ENCODE measurements around the gene CTDSPL2.
"Not testable (repeated sequence)": the region's sequence is repeated elsewhere in the genome, so short reads cannot be mapped to it uniquely, and the experiment has no call there.

The CTDSPL2 gene

GRCh38 chr15:44426975-44427755, at the start of gene CTDSPL2:
TSS of gene CTDSPL2 (plus strand) at chr15:44427629. CDS start at chr15:44459015, 31,386 bp downstream.
- DNase-seq = peak; percentile 93

DNA sequence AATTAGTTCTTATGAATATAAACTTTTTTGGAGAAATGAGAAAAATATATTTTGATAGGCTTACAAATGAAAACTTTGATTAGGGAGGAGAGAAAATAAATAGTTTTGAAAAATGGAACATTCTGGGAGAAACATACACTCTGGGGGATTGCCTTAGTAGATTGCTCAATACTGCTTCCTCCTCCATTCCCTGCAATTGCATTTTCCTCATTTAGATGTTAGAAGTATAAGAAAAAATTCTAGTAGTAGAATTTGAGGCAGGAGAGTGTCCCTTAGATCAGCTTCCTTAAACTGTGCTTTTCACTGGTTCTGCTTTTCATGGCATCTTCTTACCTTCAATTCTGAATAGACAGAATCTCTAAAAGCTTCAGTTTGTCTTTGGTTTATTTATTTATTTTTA, 46.2 kb upstream of the CTDSPL2 start:
- DNase-seq = no peak

GRCh38 chr15:44385344-44385942, 42.0 kb upstream of the CTDSPL2 start:
- no peak for DNase-seq

- DNase-seq = no peak
Measured at GRCh38 chr15:44394062-44394461, 33.4 kb upstream of the CTDSPL2 start.

GRCh38 chr15:44394562-44394961, 32.9 kb upstream of the CTDSPL2 start:
- DNase-seq = no peak

DNA sequence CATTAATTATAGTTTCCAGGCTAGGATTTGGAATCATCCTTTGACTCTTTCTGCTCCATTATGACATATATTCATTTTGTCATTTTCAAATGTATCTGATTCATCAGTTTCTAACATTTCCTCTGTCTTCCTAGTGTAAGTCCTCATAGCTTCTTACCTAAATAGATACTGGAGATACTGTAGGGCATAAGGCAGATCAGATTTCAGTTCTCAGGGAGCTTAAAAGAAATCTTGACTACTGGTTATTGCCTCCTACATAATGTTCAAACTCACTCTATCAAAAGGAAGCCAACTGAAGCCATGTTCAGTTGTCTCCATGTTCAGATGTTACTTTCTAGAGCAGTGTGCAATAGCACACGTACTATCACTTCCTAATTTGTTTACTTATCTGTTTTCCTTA, 29.6 kb upstream of the CTDSPL2 start:
- DNase-seq = no peak

- no peak for DNase-seq
Measured at GRCh38 chr15:44414001-44414400, 13.4 kb upstream of the CTDSPL2 start.

DNA sequence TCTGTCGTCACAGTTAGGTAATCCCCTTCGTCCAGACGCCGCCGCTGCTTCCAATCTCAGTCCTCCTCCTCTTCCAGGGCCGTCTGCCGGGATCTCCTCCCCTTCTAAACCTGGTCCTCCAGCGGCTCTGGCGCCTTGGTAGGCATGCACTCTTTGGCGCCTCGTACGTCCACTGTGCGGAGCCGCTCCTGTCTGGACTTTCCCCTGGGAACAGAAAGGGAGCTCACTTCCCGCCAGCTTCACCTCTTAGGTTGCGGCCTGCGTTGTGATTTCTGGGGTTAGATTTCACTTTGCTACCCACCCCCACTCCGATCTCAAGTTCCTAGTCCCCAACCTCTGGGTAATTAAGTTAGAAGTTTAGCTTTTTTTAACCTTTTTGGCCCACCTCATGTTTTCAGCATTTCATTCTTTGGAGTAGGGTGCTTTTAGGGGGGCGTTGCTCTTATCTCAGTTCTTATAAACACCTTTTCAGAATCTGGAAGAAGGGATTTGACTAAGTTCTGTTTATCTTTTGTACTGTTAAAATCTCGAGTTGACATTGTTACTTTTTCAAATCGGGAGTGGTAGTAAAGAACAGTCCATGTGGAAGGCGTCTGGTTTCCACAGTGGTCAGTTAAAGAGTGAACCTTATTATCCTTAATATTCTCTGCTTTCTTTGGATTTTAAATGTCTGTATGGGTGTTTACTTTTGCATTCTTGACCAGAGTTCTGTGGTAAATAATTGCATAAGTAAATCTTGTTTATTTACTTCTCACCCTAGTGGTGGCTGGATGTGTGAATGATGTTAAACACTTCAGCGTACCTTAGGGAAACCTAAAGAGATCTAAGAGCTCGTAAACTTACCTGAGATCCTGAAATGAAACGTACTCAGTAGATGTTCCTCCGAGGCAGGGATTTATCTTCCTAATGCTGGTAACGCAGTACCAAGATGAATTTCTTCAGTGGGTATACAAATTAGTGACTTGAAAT, 611 bp downstream of the CTDSPL2 start:
- no peak for DNase-seq

DNA sequence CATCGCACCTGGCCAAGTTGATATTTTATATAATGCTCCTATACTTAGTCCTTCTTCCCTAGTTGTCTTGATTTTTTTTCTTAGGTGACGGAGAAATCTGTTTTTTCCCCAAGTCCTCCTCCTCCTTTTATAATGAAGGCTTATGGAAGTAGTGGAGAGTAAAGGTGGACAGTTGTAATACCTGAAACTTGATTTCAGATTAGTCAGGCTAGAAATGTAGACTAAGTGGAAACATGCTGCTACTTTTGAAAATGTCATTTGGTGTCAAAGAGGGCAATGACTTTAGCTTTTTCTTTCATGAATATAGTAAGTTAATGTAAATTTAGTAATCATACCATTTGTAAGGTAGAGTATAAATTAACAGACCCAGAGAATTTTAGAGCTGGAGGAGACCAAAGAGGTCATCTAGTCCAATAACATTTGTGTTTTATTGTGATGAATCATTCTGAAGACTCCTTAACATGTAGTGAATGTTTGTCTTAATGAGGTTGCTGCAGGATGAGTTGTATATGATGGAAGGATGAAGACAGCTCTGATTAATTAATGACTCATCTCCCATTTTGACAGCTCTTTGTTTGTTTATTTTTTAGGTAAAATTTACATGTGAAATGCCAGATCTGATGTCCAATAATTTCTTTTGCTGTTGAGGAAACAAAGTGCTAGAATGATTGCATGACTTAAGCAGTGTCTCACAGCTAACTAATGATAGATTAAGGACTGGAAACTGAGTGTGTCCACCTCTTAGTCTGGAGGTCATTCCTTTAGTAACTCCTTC, 8.7 kb downstream of the CTDSPL2 start:
- DNase-seq = no peak

- DNase-seq = no peak
Measured at GRCh38 chr15:44438402-44438801, 11.0 kb downstream of the CTDSPL2 start.

- DNase-seq = no peak
Measured at GRCh38 chr15:44441095-44441501, 13.7 kb downstream of the CTDSPL2 start.

GRCh38 chr15:44443515-44443914, 16.1 kb downstream of the CTDSPL2 start:
- DNase-seq = no peak

DNA sequence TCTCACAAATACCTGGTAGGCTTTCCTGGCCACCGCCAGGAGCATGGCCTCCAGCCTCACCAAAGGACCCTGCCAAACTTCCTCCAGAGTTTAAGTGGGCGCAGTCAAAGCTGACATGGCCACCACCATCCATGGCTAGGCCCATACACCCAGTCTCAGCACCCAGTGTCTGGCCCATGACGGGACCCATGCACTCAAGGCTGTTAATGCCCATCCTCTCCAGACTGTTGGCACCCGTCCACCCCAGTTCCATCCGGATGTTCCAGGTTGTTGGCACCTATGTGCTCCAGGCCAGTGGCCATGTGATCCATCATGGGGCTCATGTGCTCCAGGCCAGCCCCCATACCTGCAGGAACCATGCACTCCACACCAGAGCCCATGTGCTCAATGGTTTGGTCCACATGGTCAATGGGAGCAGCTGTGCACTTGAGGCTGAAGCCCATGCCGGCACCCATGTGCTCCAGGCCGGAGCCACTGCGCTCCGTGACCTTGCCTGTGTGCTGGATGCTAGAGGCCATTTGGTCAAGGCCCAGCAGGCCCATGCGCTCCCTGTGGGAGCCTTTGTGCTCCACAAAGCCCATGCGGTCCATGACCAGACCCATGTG, 20.4 kb downstream of the CTDSPL2 start:
- DNase-seq = no peak

GRCh38 chr15:44450172-44450571, 22.7 kb downstream of the CTDSPL2 start:
- DNase-seq = no peak

DNA sequence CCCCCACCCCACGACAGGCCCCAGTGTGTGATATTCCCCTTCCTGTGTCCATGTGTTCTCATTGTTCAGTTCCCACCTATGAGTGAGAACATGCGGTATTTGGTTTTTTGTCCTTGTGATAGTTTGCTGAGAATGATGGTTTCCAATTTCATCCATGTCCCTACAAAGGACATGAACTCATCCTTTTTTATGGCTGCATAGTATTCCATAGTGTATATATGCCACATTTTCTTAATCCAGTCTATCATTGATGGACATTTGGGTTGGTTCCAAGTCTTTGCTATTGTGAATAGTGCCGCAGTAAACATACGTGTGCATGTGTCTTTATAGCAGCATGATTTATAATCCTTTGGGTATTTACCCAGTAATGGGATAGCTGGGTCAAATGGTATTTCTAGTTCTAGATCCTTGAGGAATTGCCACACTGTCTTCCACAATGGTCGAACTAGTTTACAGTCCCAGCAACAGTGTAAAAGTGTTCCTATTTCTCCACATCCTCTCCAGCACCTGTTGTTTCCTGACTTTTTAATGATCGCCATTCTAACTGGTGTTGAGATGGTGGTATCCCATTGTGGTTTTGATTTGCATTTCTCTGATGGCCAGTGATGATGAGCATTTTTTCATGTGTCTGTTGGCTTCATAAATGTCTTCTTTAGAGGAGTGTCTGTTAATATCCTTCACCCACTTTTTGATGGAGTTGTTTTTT, 26.3 kb downstream of the CTDSPL2 start:
- DNase-seq = not testable (repeated sequence)

DNA sequence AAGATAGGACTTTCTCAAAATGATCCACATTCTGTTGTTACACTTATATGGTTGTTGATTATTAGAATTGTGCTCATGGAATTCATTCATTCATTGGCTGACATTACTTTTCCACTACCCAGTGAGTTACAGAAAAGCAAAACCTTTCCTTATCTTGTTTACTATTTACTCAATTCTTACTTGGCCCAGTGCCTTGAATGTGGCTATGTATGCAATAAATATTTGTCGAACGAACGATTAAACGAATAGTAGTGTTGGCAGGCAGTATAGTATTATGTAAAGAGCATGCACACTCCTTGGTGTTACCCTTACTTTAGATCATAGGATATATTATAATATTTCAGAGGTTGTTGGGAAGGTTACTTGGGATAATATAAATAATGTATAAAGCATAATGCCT, 31.0 kb downstream of the CTDSPL2 start:
- DNase-seq = no peak

DNA sequence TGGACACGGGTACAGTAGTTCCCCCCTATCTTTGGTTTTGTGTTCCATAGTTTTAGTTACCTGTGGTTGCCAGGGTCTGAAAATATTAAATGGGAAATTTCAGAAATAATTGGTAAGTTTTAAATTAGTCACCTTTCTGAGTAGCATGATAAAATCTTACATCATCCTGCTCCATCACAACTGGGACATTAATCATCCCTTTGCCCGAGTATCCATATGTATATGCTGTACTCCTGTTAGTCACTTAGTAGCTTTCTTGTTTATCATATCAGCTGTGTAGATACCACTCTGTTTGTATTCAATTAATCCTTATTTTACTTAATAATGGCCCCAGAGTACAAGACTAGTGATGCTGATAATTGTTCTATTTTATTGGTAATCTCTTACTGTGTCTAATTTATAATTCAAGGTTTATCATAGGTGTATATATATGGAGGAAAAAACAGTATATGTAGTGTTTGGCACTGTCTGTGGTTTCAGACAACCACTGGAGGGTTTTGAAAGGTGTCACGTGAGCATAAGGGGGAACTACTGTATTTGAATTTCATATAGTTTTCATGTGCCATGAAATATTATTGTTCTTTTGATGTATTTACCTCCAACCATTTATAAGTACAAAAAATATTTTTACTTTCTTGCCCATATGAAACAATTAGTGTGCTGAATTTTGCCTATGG, 41.4 kb downstream of the CTDSPL2 start:
- no peak for DNase-seq

GRCh38 chr15:44471885-44472455, 44.5 kb downstream of the CTDSPL2 start:
- DNase-seq = no peak

DNA sequence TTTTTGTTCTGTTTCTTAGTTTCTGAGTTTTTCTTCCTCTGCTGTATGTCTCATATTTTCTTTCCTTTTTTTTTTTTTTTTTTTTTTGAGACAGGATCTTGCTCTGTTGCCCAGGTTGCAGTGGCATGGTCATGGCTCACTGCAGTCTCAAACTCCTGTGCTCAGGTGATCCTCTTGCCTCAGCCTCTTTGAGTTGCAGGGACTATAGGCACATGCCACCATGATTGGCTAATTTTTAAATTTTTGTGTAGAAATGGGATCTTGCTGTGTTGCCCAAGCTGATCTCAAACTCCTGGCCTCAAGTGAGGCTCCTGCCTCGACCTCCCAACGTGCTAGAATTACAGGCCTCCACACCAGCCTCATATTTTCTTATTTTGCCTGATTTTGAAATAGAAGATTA, 51.9 kb downstream of the CTDSPL2 start:
- DNase-seq = no peak

DNA sequence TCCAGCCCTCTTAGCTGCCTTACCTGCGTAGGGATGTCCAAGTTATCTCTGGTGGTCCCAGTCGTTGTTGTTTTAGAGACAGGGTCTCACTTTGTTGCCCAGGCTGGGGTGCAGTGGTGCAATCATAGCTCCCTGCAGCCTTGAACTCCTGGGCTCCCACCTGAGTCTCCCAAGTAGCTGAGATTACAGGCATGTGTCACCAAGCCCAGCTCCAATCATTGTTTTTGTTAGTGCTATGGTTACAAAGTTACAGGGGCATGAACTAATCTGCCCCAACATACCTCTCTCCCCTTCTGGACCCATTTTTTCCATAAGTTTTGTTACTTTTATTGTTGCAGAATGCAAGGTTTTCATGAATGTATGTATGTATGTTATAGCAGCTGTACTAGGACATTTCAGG, 54.7 kb downstream of the CTDSPL2 start:
- DNase-seq = no peak

- DNase-seq = no peak
Measured at GRCh38 chr15:44485880-44486279, 58.5 kb downstream of the CTDSPL2 start.
